HL-60 (cell line): Measurements from ENCODE around the gene COL23A1.
A peak's percentile ranks its signal among the peaks of the same experiment; 100 is the strongest.

Experiments used
- DNase-seq, 2 experiments: peaks; one replicate each; pipeline ENCODE4 v3.0.0-alpha.2; 2010 to 2020; ENCODE audit warnings: low read depth in 1 of 2, low spot score in 1 of 2
- H3K27ac ChIP-seq: fragments of 250-450 bp; sonication (Bioruptor Pico); replicated peaks from 2 replicates; pipeline ENCODE4 v1.5.1; 2020; ENCODE audit warnings: mild to moderate bottlenecking, moderate library complexity
- H3K27me3 ChIP-seq: fragments of 250-450 bp; sonication (Bioruptor Pico); 2 replicates; pipeline ENCODE4 v1.5.1; 2021; ENCODE audit warnings: mild to moderate bottlenecking, moderate library complexity; ENCODE audit not compliant: insufficient read depth, poor library complexity, severe bottlenecking
- H3K4me3 ChIP-seq: replicated peaks from 2 replicates; pipeline ENCODE4 v1.5.1; 2011; ENCODE audit warnings: mild to moderate bottlenecking, control low read depth, low read length; ENCODE audit not compliant: insufficient read depth
- CTCF ChIP-seq: IDR thresholded peaks from one replicate; pipeline ENCODE4 v1.5.1; 2011; ENCODE audit warnings: low read length, control low read depth, inconsistent platforms; ENCODE audit not compliant: insufficient read depth
- GABPA ChIP-seq: IDR thresholded peaks from 2 replicates; pipeline ENCODE4 v1.6.1; 2012; ENCODE audit warnings: low read depth
- POLR2AphosphoS5 ChIP-seq: IDR thresholded peaks from 2 replicates; pipeline ENCODE4 v1.6.1; 2012; ENCODE audit warnings: low read depth
- SPI1 ChIP-seq: IDR thresholded peaks from 2 replicates; pipeline ENCODE4 v1.6.1; 2012; ENCODE audit warnings: low read depth, mild to moderate bottlenecking, borderline replicate concordance
- TF ChIP-seq, protein P1 (sequence below): IDR thresholded peaks from 2 replicates; pipeline ENCODE4 v1.6.1; 2012; ENCODE audit warnings: low read depth; ENCODE audit not compliant: insufficient replicate concordance

The COL23A1 gene

GRCh38 chr5:178461004-178461730, 129.0 kb downstream of the COL23A1 start:
- TF ChIP-seq CTCF: peak; percentile 77
- TF ChIP-seq POLR2AphosphoS5: no peak
- TF ChIP-seq, protein P1, sequence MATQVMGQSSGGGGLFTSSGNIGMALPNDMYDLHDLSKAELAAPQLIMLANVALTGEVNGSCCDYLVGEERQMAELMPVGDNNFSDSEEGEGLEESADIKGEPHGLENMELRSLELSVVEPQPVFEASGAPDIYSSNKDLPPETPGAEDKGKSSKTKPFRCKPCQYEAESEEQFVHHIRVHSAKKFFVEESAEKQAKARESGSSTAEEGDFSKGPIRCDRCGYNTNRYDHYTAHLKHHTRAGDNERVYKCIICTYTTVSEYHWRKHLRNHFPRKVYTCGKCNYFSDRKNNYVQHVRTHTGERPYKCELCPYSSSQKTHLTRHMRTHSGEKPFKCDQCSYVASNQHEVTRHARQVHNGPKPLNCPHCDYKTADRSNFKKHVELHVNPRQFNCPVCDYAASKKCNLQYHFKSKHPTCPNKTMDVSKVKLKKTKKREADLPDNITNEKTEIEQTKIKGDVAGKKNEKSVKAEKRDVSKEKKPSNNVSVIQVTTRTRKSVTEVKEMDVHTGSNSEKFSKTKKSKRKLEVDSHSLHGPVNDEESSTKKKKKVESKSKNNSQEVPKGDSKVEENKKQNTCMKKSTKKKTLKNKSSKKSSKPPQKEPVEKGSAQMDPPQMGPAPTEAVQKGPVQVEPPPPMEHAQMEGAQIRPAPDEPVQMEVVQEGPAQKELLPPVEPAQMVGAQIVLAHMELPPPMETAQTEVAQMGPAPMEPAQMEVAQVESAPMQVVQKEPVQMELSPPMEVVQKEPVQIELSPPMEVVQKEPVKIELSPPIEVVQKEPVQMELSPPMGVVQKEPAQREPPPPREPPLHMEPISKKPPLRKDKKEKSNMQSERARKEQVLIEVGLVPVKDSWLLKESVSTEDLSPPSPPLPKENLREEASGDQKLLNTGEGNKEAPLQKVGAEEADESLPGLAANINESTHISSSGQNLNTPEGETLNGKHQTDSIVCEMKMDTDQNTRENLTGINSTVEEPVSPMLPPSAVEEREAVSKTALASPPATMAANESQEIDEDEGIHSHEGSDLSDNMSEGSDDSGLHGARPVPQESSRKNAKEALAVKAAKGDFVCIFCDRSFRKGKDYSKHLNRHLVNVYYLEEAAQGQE: no peak
- Histone ChIP-seq H3K27me3 (no peaks in the 10 kb centered on the region), H3K27ac (peak overlapping the region; percentile 82), H3K4me3 (no peak overlapping the region)
- DNase-seq: peak in 1 of 2 experiments; percentile 82

DNA sequence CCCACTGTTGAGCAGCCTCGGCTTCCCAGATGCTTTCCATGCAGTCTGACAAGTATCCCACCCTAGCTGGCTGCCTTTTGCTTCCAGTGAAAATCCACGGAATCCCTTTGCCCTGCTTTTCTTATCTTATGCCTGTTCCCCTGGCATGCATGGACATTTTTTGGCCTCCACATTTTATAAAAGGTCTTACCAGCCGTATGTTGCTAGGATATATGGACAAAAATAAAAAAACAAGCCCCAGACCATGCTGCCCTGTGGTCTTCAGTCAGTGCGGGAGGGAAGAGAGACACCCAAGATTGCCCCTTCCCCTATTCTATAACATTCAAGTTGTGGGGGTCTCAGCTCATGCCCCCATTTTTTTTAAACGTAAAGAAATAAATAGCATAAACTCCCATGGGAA, 129.6 kb downstream of the COL23A1 start:
- Histone ChIP-seq H3K4me3 (no peak overlapping the region), H3K27ac (peak overlapping the region; percentile 82), H3K27me3 (no peaks in the 10 kb centered on the region)
- DNase-seq: no peak
- TF ChIP-seq GABPA (no peak), POLR2AphosphoS5 (0 out of 2 replicates have a peak, but pooled peaks have one; percentile 3), SPI1 (no peak)
- TF ChIP-seq, protein P1: no peak

- H3K27me3 ChIP-seq: no peaks in the 10 kb centered on the region
- DNase-seq: no peak
- H3K27ac ChIP-seq: peak overlapping the region; percentile 82
- TF ChIP-seq POLR2AphosphoS5 (0 out of 2 replicates have a peak, but pooled peaks have one; percentile 16), GABPA (no peak)
- H3K4me3 ChIP-seq: no peak overlapping the region
Measured at GRCh38 chr5:178460174-178460573, 130.0 kb downstream of the COL23A1 start.

DNA sequence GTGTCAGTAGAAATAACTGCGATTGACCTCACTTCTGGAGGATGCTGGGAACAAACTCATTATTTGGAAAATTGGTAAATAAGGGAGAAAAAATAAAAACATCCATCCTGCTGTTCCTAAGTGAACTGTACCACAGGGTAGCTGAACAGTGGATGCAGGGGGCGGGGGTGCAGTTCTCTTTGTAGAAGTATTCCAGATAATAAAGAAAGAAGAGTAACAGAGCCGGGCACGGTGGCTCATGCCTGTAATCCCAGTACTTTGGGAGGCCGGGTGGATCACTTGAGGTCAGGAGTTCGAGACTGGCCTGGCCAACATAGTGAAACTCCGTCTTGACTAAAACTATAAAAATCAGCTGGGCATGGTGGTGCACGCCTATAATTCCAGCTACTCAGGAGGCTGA, 132.1 kb downstream of the COL23A1 start:
- Histone ChIP-seq H3K27ac (no peak overlapping the region), H3K4me3 (no peak overlapping the region), H3K27me3 (no peaks in the 10 kb centered on the region)
- TF ChIP-seq POLR2AphosphoS5 (no peak), GABPA (no peak)
- TF ChIP-seq, protein P1: no peak
- DNase-seq: no peak
